CD4-positive, alpha-beta T cell treated with Interferon gamma for 1 hour (primary cell): ENCODE results near the gene MTFMT.

Experiments
- DNase-seq: peaks from one replicate; pipeline ENCODE4 v3.0.0-alpha.2; 2020

MTFMT gene

DNA sequence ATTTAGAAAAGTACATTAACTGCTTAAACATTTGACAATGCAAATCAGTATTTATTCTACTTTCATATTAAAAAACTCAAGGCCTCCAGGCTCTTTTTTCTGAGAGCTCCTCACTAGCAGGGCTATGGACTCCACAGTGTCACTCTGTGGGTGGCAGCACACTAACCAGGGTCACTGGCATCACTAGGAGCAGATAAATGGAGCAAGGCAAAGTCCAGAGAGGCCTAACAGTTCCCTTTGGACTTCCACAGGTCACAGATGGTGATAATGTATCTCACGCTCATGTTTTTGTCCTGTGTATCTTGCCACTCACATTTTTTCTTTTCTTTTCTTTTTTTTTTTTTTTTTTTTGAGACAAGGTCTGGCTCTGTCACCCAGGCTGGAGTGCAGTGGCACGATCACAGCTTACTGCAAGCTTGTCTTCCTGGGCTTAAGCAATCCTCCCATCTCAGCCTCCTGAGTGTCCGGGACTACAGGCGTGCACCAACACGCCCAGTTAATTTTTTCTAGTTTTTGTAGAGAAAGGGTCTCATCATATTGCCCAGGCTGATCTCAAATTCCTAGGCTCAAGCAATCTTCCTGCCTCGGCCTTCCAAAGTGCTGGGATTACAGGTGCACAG, 47.5 kb downstream of the MTFMT start:
- no peak for DNase-seq

- no peak for DNase-seq
These were observed 50.2 kb downstream of the MTFMT start for GRCh38 chr15:64979252-64979710.

- DNase-seq, result no peak
These were observed 54.0 kb downstream of the MTFMT start for GRCh38 chr15:64975390-64975789.

DNA sequence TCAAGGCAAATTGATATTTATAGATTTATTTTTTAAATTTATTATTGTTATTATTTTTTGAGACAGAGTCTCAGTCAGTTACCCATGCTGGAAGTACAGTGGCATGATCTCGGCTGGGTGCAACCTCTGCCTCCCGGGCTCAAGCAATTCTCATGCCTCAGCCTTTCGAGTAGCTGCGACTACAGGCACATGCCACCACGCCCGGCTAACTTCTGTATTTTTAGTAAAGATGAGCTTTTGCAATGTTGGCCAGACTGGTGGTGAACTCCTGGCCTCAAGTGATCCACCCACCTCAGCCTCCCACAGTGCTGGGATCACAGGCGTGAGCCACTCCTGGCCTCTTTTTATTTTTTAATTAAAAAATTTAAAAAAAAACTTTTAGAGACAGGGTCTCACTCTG, 58.7 kb downstream of the MTFMT start:
- no peak for DNase-seq

GRCh38 chr15:64969401-64969800, 60.0 kb downstream of the MTFMT start:
- DNase-seq, result no peak

GRCh38 chr15:64961013-64961412, 68.4 kb downstream of the MTFMT start:
- no peak for DNase-seq

DNA sequence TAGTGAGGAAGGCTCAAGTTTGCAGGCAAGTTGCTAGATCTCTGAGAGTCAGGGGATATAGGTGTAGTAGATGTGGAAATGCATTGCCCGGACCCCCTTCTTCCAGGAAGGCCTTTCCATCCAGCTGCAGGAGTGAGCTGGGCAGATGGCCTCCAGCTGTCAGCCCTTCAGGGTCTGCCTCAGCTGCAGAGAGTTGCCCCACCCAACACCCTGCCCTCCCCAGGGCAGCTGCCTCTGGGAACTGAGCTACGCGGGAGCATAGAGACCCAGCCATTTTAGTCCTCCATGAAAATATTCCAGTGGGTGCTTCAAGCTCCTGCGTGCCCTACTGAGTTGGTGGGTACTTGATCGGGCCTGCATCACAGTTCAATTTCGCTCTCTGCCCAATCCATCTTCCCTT, 69.3 kb downstream of the MTFMT start:
- DNase-seq, result no peak

- no peak for DNase-seq
These were observed 70.3 kb downstream of the MTFMT start for GRCh38 chr15:64959128-64959527.

DNA sequence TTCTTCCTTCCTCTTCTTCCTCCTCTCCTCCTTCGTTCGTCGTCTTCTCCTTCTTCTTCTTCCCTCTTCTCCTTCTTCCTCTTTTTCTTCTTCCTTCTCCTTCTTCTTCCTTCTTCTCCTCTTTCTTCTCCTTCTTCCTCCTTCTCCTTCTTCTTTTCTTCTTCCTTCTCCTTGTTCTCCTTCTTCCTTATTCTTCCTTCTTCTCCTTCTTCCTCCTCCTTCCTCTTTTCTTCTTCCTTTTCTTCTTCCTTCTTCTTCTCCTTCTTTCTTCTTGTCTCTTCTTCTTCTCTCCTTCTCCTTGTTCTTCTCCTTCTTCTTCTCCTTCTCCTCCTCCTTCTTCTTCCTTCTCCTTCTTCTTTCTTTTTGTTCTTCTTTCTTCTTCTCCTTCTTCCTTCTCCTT, 75.0 kb downstream of the MTFMT start:
- DNase-seq, result no peak

- DNase-seq, result no peak
These were observed 77.5 kb downstream of the MTFMT start for GRCh38 chr15:64951777-64952418.
